ENCODE results near the gene LATS1. TPM values are rescaled to one million over a fixed set of nuclear protein-coding genes. Genes with fewer than 3 reads are reported as not detected.

Gene LATS1
- total RNA-seq, 4 donors from 2014 or later, result 31.2 to 55.0 (median 44.4) TPM

DNA sequence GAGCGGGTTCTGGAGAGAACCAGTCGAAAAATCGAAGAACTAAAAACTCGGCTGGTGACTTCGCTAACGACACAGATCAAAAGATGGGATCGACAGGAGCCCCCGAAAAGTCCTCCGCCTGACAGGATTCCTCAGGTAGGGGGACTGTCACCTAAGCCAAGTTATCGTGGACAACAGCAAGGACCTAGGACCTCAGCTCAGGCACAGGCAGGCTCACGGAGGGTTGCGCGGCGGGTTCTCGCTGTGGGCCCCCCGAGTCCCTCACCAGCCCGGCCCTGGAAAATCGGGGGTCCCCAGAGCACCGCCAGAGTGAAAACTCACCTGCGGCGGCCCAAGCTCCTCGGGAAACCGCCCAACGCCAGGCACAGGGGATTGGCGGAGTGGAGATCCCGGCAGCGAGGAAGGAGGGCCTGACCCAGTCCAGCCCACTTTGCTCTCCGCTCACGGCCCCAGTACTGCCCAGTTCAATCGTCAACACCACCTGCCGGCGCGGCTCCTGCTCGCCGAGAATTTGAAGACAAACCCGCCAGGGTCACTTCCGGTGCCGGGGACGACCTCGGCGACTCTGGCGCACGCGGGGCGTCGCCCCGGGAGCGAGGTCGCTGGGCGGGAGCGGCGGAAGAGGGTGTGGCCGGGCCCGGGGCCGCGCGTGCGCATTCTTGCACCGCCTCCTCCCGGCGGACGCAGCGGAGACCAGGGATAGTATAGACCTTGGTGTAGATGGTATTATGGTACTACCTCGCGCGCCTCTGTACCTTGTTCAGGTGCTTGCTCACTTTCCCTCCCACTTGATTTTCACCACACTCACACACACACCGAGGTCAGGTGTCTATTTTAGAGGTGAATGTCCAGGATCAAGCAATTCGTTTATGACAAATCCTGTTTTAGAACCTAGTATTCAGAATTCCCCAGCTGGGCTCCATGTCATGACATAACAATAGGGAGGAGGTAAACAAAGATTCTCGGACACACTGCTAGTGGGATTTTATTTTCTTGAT lies 69.5 kb downstream of the LATS1 start, which contains the start of gene KATNA1:
Gene KATNA1, minus strand, starts transcription at position 567 of the 998 bp plus-strand sequence. CDS start 10,167 bp downstream, outside the sequence.
- Histone ChIP-seq H3K27ac (peak within 1 kb of the TSS; percentile 76), H3K4me1 (peaks cover 28% of the 10 kb centered on the region), H3K9me3 (no peaks in the 10 kb centered on the region), H3K27me3 (no peaks in the 10 kb centered on the region), H3K4me3 (peak within 1 kb of the TSS; percentile 86), H3K36me3 (no peaks in the 10 kb centered on the region)
- DNase-seq (ENCODE audit: low spot score in 2 of 2), result peak; percentile 90 to 91
- TF ChIP-seq, protein P1, sequence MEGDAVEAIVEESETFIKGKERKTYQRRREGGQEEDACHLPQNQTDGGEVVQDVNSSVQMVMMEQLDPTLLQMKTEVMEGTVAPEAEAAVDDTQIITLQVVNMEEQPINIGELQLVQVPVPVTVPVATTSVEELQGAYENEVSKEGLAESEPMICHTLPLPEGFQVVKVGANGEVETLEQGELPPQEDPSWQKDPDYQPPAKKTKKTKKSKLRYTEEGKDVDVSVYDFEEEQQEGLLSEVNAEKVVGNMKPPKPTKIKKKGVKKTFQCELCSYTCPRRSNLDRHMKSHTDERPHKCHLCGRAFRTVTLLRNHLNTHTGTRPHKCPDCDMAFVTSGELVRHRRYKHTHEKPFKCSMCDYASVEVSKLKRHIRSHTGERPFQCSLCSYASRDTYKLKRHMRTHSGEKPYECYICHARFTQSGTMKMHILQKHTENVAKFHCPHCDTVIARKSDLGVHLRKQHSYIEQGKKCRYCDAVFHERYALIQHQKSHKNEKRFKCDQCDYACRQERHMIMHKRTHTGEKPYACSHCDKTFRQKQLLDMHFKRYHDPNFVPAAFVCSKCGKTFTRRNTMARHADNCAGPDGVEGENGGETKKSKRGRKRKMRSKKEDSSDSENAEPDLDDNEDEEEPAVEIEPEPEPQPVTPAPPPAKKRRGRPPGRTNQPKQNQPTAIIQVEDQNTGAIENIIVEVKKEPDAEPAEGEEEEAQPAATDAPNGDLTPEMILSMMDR (IDR thresholded peaks at IDR 0.05), result no peak
- TF ChIP-seq POLR2A (IDR thresholded peaks at IDR 0.05) (peak in 1 of 2 donors; percentile 69), POLR2AphosphoS5 (IDR thresholded peaks at IDR 0.05) (peak in 1 of 3 donors; percentile 72)
- under 1% methylated on average over 21 of the region's 69 CpGs for WGBS

DNA sequence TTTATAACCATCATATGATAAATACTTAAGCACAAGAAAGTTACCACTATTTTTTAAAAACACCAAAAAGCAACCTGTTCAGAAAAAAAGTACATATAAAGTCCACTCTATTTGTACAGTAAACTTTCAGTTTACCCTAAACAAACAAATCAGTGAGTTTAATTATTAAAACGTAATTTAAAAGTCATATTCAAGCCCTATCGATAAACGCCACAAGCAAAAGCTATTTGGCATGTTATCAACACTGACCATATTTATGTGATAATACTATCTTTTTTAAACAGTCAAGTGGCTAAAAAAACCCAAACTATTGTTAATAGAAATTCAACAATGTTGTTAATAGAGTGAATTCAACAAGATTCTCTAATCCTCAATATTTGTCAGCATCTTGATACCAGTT lies 71.3 kb downstream of the LATS1 start:
- 73% methylated on average over 3 of the region's 3 CpGs for WGBS
- no peaks in the 10 kb centered on the region for H3K9me3 ChIP-seq
- no peak for DNase-seq (ENCODE audit: low spot score in 2 of 2)
- no peak overlapping the region for H3K27ac ChIP-seq
- no peak for TF ChIP-seq POLR2AphosphoS5 (IDR thresholded peaks at IDR 0.05)
- TF ChIP-seq, protein P1 (IDR thresholded peaks at IDR 0.05), result no peak
- no peak for TF ChIP-seq EP300 (IDR thresholded peaks at IDR 0.05)
- no peak for TF ChIP-seq POLR2A (IDR thresholded peaks at IDR 0.05)
- no peaks in the 10 kb centered on the region for H3K36me3 ChIP-seq
- H3K27me3 ChIP-seq, result no peaks in the 10 kb centered on the region
- peak overlapping the region; percentile 86 for H3K4me3 ChIP-seq
- H3K4me1 ChIP-seq, result peaks cover 28% of the 10 kb centered on the region

DNA sequence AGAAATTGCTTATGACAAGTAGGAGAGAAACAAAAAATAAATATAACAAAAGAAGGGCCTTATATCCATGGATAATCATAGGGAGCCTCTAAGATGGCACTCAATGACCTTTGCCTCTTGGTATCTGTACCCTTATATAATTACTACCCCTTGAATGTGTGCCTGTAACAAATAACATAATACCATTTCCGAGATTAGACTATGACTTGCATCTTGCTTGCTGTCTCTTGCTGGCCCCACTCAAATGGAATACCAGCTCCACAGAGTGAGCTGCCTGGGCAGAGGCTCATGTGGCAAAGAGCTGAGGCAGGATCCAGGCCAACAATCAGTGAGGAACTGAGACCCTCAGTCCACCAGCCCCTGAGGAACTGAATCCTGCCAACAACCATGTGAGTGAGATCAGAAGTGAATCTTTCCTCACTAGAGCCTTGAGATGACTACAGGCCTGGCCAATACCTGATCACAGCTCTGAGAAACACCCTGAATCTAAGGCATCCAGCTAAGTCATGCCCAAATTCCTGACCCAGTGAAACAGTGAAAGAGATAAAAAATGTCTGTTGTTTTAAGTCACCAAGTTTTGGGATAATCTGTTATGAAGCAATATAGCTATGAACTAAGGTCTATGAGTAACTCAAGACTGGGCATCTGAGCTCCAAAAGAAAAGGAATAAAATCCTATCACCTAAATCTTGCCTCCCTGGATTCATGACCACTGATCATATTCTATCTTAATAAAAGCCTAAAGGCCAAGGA lies 74.9 kb downstream of the LATS1 start:
- no peak for TF ChIP-seq POLR2A (IDR thresholded peaks at IDR 0.05)
- TF ChIP-seq POLR2AphosphoS5 (IDR thresholded peaks at IDR 0.05), result no peak
- TF ChIP-seq EP300 (IDR thresholded peaks at IDR 0.05), result no peak
- TF ChIP-seq, protein P1 (IDR thresholded peaks at IDR 0.05), result no peak
- Histone ChIP-seq H3K9me3 (no peaks in the 10 kb centered on the region), H3K36me3 (peaks cover 3% of the 10 kb centered on the region), H3K4me1 (peaks cover 20% of the 10 kb centered on the region), H3K27ac (no peak overlapping the region), H3K27me3 (no peaks in the 10 kb centered on the region), H3K4me3 (no peak overlapping the region)
- WGBS, result 81% methylated on average over 1 of the region's 1 CpG
- no peak for DNase-seq (ENCODE audit: low spot score in 2 of 2)

DNA sequence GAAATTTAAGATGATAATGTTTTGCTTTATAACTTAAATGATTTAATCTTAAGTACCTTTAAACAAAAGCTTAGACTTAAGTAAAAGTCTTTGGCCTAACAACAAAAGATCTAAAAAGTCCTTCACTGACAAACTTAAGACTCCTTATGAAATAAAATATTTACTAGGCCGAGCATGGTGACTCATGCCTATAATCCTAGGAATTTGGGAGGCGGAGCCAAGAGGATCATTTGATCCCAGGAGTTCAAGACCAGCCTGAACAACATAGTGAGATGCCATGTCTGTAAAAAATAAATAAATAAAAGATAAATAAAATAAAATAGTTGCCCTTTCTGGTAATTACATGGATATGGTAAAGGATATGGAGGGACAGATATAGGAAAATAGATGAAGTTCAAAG lies 81.8 kb downstream of the LATS1 start:
- TF ChIP-seq POLR2AphosphoS5 (IDR thresholded peaks at IDR 0.05) (no peak), POLR2A (IDR thresholded peaks at IDR 0.05) (no peak), EP300 (IDR thresholded peaks at IDR 0.05) (no peak)
- TF ChIP-seq, protein P1 (IDR thresholded peaks at IDR 0.05), result no peak
- no peaks in the 10 kb centered on the region for H3K27me3 ChIP-seq
- no peaks in the 10 kb centered on the region for H3K9me3 ChIP-seq
- no peak overlapping the region for H3K27ac ChIP-seq
- H3K36me3 ChIP-seq, result peaks cover 18% of the 10 kb centered on the region
- no peak overlapping the region for H3K4me3 ChIP-seq
- 66% methylated on average over 2 of the region's 2 CpGs for WGBS
- no peak for DNase-seq (ENCODE audit: low spot score in 2 of 2)
- H3K4me1 ChIP-seq, result no peaks in the 10 kb centered on the region
